WTC11 (cell line): ENCODE results near the gene BTD. TPM values are rescaled to one million over a fixed set of nuclear protein-coding genes. Genes with fewer than 3 reads are reported as not detected.

ENCODE experiments used
- ATAC-seq: fragments of 200-7000 bp; cut with Tn5 transposase; 2 replicates; pipeline ENCODE4 v1.10.0; 2021; ENCODE audit warnings: mild to moderate bottlenecking, moderate library complexity
- CTCF ChIA-PET: fragments of 300-600 bp; sonication (Branson Sonifier 250); formaldehyde crosslinking; loops from one replicate; lab custom pipeline; 2021; ENCODE audit warnings: antibody characterized with exemption; lab: Charles Lee
- POLR2A ChIA-PET: fragments of 350-600 bp; sonication (Branson Sonifier 250); formaldehyde crosslinking; loops from one replicate; lab custom pipeline; 2021; ENCODE audit warnings: antibody characterized with exemption; lab: Charles Lee
- DNase-seq: peaks from one replicate; pipeline ENCODE4 v3.0.0; 2021; ENCODE audit warnings: low spot score
- H3K27ac Mint-ChIP-seq: 2 replicates; pipeline ENCODE4 v1.8.0; 2021; ENCODE audit warnings: mixed read lengths
- H3K27me3 Mint-ChIP-seq: 2 replicates; pipeline ENCODE4 v1.8.0; 2021; ENCODE audit warnings: low read depth, mild to moderate bottlenecking, moderate library complexity, mixed read lengths
- H3K36me3 Mint-ChIP-seq: 2 replicates; pipeline ENCODE4 v1.8.0; 2021; ENCODE audit warnings: mixed read lengths
- H3K4me1 Mint-ChIP-seq: 2 replicates; pipeline ENCODE4 v1.8.0; 2022; ENCODE audit warnings: mixed read lengths
- H3K4me3 Mint-ChIP-seq: 2 replicates; pipeline ENCODE4 v1.8.0; 2021; ENCODE audit warnings: mild to moderate bottlenecking, moderate library complexity, mixed read lengths
- H3K9me3 Mint-ChIP-seq: 2 replicates; pipeline ENCODE4 v1.8.0; 2021; ENCODE audit warnings: mixed read lengths
- ELF4 ChIP-seq: sonication (generic); formaldehyde crosslinking; IDR thresholded peaks from 2 replicates; pipeline ENCODE4 v1.8.1; 2022; ENCODE audit warnings: low read depth, mild to moderate bottlenecking, moderate library complexity, missing genetic modification reagents
- EMX1 ChIP-seq: fragments of 250-450 bp; sonication (Bioruptor Pico); IDR thresholded peaks from 2 replicates; pipeline ENCODE4 v1.8.0; 2021; ENCODE audit warnings: mild to moderate bottlenecking
- ETV6 ChIP-seq: sonication (generic); formaldehyde crosslinking; IDR thresholded peaks from 2 replicates; pipeline ENCODE4 v1.8.1; 2022; ENCODE audit warnings: mild to moderate bottlenecking, missing genetic modification reagents
- HMGA2 ChIP-seq: fragments of 250-450 bp; sonication (Bioruptor Pico); IDR thresholded peaks from 2 replicates; pipeline ENCODE4 v1.4.0; 2021; ENCODE audit warnings: mild to moderate bottlenecking, moderate library complexity
- JAZF1 ChIP-seq: fragments of 250-450 bp; sonication (Bioruptor Pico); IDR thresholded peaks from 2 replicates; pipeline ENCODE4 v1.9.0; 2021; ENCODE audit warnings: moderate library complexity, mild to moderate bottlenecking, inconsistent platforms
- NFATC4 ChIP-seq: fragments of 250-450 bp; sonication (Bioruptor Pico); IDR thresholded peaks from 2 replicates; pipeline ENCODE4 v1.9.0; 2021; ENCODE audit warnings: mild to moderate bottlenecking
- NFYB ChIP-seq: sonication (generic); formaldehyde crosslinking; conservative IDR thresholded peaks from 2 replicates; pipeline ENCODE4 v1.8.0; 2022; ENCODE audit warnings: low read depth, missing genetic modification reagents
- OVOL2 ChIP-seq: fragments of 250-450 bp; sonication (Bioruptor Pico); IDR thresholded peaks from 2 replicates; pipeline ENCODE4 v1.9.0; 2021; ENCODE audit warnings: mild to moderate bottlenecking, borderline replicate concordance
- RELA ChIP-seq: sonication (generic); formaldehyde crosslinking; IDR thresholded peaks from 2 replicates; pipeline ENCODE4 v1.8.1; 2022; ENCODE audit warnings: missing genetic modification reagents, mild to moderate bottlenecking, borderline replicate concordance
- SOX15 ChIP-seq: fragments of 250-450 bp; sonication (Bioruptor Pico); IDR thresholded peaks from 2 replicates; pipeline ENCODE4 v1.9.0; 2021; ENCODE audit warnings: mild to moderate bottlenecking
- TEAD1 ChIP-seq: sonication (generic); formaldehyde crosslinking; IDR thresholded peaks from 2 replicates; pipeline ENCODE4 v1.8.0; 2022; ENCODE audit warnings: mild to moderate bottlenecking, missing genetic modification reagents
- TEAD4 ChIP-seq: sonication (generic); formaldehyde crosslinking; IDR thresholded peaks from 2 replicates; pipeline ENCODE4 v1.8.0; 2022; ENCODE audit warnings: mild to moderate bottlenecking, missing genetic modification reagents
- ZNF121 ChIP-seq: sonication (generic); formaldehyde crosslinking; IDR thresholded peaks from 2 replicates; pipeline ENCODE4 v1.8.0; 2023; ENCODE audit warnings: missing genetic modification reagents
- ZNF232 ChIP-seq: sonication (generic); formaldehyde crosslinking; IDR thresholded peaks from 2 replicates; pipeline ENCODE4 v1.8.0; 2022; ENCODE audit warnings: mild to moderate bottlenecking, missing genetic modification reagents
- ZNF416 ChIP-seq: fragments of 250-450 bp; sonication (Bioruptor Pico); IDR thresholded peaks from 2 replicates; pipeline ENCODE4 v1.9.0; 2021; ENCODE audit warnings: mild to moderate bottlenecking, inconsistent platforms
- total RNA-seq: library from RNA; stranded (reverse); gene quantifications from 3 replicates; pipeline ENCODE4 v1.2.3, GENCODE V29; 2021
- TF ChIP-seq, protein P1 (sequence below): sonication (generic); formaldehyde crosslinking; IDR thresholded peaks from 2 replicates; pipeline ENCODE4 v1.8.0; 2022; ENCODE audit warnings: mild to moderate bottlenecking, missing genetic modification reagents
- TF ChIP-seq, protein P2 (sequence below): sonication (generic); formaldehyde crosslinking; IDR thresholded peaks from 2 replicates; pipeline ENCODE4 v1.8.0; 2023; ENCODE audit warnings: missing genetic modification reagents
- TF ChIP-seq, protein P3 (sequence below): fragments of 250-450 bp; sonication (Bioruptor Pico); conservative IDR thresholded peaks from 2 replicates; pipeline ENCODE4 v1.9.0; 2021; ENCODE audit warnings: mild to moderate bottlenecking
- TF ChIP-seq, protein P4 (sequence below): fragments of 250-450 bp; sonication (Bioruptor Pico); IDR thresholded peaks from 2 replicates; pipeline ENCODE4 v1.9.0; 2021; ENCODE audit warnings: mild to moderate bottlenecking
- TF ChIP-seq, protein P5 (sequence below): sonication (generic); formaldehyde crosslinking; IDR thresholded peaks from 2 replicates; pipeline ENCODE4 v1.8.1; 2023; ENCODE audit warnings: mild to moderate bottlenecking, missing genetic modification reagents, moderate library complexity
- TF ChIP-seq, protein P6 (sequence below): sonication (generic); formaldehyde crosslinking; IDR thresholded peaks from 2 replicates; pipeline ENCODE4 v1.8.0; 2022; ENCODE audit warnings: mild to moderate bottlenecking, missing genetic modification reagents
- TF ChIP-seq, protein P7 (sequence below): sonication (generic); formaldehyde crosslinking; conservative IDR thresholded peaks from 2 replicates; pipeline ENCODE4 v1.8.1; 2022; ENCODE audit warnings: mild to moderate bottlenecking, missing genetic modification reagents
- TF ChIP-seq, protein P8 (sequence below): sonication (generic); formaldehyde crosslinking; IDR thresholded peaks from 2 replicates; pipeline ENCODE4 v1.8.1; 2023; ENCODE audit warnings: mild to moderate bottlenecking, missing genetic modification reagents, moderate library complexity
- TF ChIP-seq, protein P9 (sequence below): fragments of 250-450 bp; sonication (Bioruptor Pico); IDR thresholded peaks from 2 replicates; pipeline ENCODE4 v1.8.0; 2021; ENCODE audit warnings: mild to moderate bottlenecking

Gene BTD
- total RNA-seq, 1 experiment from 2014 or later: 18.5 TPM

DNA sequence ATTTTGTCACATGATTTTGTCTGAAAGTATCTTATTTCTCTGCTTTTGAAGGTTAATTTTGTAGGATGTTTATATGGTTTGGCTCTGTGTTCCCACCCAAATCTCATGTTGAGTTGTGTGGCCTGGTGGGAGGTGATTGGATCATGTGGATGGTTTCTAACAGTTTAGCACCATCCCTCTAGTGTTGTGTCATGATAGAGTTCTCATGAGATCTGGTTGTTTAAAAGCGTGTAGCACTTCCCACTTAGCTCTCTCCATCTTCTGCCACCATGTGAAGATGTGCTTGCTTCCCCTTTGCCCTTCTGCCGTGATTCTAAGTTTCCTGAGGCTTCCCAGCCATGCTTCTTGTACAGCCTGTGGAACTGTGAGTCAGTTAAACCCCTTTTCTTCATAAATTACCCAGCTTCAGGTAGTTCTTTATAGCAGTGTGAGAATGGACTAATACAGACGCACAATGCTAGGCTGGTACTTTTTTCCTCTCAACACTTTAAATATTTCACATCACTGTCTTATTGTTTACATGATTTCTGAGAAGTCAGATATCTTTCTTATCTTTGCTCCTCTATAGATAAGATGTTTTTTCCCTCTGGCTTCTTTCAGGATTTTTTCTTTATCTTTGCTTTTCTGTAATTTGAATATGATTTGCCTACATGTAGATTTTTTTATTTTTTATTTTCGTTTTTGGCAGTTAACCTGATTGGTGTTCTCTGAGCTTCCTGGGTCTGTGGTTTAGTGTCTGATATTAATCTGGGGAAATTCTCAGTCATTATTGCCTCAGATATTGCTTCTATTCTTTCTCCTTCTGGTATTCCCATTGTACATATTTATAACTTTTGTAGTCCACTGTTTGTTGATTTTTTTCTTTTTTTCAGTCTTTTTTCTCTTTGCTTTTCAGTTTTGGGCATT is 22.2 kb downstream of the BTD start:
- Mint-ChIP-seq H3K4me1 (no peaks in the 10 kb centered on the region), H3K36me3 (peaks cover 37% of the 10 kb centered on the region), H3K9me3 (peaks cover 48% of the 10 kb centered on the region), H3K4me3 (no peak overlapping the region), H3K27me3 (peaks cover 2% of the 10 kb centered on the region; the same call in 1 of the 2 replicates), H3K27ac (no peak overlapping the region)
- CTCF ChIA-PET: no interaction called here
- TF ChIP-seq OVOL2 (CRISPR knock-in tag): no peak
- no peak for TF ChIP-seq JAZF1 (CRISPR knock-in tag)
- TF ChIP-seq, protein P1, sequence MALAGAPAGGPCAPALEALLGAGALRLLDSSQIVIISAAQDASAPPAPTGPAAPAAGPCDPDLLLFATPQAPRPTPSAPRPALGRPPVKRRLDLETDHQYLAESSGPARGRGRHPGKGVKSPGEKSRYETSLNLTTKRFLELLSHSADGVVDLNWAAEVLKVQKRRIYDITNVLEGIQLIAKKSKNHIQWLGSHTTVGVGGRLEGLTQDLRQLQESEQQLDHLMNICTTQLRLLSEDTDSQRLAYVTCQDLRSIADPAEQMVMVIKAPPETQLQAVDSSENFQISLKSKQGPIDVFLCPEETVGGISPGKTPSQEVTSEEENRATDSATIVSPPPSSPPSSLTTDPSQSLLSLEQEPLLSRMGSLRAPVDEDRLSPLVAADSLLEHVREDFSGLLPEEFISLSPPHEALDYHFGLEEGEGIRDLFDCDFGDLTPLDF (CRISPR knock-in tag): no peak
- TF ChIP-seq NFATC4 (CRISPR knock-in tag): no peak
- no peak for TF ChIP-seq ELF4 (CRISPR knock-in tag)
- TF ChIP-seq, protein P2, sequence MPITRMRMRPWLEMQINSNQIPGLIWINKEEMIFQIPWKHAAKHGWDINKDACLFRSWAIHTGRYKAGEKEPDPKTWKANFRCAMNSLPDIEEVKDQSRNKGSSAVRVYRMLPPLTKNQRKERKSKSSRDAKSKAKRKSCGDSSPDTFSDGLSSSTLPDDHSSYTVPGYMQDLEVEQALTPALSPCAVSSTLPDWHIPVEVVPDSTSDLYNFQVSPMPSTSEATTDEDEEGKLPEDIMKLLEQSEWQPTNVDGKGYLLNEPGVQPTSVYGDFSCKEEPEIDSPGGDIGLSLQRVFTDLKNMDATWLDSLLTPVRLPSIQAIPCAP (CRISPR knock-in tag): no peak
- no peak for TF ChIP-seq TEAD4 (CRISPR knock-in tag)
- no peak for TF ChIP-seq RELA
- TF ChIP-seq, protein P3, sequence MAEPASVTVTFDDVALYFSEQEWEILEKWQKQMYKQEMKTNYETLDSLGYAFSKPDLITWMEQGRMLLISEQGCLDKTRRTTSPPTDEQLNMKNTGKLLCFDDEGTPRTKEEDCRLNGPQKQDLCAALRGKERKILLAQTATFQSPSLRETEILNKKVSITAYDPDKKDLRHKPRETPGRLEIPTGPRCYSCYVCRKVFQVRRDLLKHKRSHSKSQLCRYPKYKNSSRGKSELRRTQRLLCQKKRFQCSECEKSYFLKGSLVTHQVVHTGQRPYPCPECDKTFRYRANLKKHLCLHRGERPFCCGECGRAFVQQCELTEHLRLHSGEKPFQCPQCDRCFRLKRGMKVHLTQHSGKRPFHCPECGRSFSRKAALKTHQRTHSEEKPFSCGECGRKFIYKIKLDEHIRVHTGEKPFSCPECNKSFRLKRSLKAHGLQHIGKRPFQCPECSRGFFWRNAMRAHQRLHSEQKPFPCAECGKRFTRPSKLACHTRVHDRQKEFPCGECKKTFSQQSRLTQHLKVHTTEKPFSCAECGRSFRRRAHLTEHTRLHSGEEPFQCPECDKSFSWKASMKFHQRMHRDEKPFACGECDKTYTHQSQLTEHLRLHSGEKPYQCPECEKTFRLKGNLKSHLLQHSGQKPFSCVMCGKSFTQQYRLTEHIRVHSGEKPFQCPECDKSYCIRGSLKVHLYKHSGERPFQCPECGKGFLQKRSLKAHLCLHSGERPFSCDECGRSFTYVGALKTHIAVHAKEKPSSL (CRISPR knock-in tag): no peak
- no peak for TF ChIP-seq TEAD1
- TF ChIP-seq HMGA2 (CRISPR knock-in tag): no peak
- TF ChIP-seq SOX15: no peak
- TF ChIP-seq ZNF416 (CRISPR knock-in tag): no peak
- TF ChIP-seq, protein P4, sequence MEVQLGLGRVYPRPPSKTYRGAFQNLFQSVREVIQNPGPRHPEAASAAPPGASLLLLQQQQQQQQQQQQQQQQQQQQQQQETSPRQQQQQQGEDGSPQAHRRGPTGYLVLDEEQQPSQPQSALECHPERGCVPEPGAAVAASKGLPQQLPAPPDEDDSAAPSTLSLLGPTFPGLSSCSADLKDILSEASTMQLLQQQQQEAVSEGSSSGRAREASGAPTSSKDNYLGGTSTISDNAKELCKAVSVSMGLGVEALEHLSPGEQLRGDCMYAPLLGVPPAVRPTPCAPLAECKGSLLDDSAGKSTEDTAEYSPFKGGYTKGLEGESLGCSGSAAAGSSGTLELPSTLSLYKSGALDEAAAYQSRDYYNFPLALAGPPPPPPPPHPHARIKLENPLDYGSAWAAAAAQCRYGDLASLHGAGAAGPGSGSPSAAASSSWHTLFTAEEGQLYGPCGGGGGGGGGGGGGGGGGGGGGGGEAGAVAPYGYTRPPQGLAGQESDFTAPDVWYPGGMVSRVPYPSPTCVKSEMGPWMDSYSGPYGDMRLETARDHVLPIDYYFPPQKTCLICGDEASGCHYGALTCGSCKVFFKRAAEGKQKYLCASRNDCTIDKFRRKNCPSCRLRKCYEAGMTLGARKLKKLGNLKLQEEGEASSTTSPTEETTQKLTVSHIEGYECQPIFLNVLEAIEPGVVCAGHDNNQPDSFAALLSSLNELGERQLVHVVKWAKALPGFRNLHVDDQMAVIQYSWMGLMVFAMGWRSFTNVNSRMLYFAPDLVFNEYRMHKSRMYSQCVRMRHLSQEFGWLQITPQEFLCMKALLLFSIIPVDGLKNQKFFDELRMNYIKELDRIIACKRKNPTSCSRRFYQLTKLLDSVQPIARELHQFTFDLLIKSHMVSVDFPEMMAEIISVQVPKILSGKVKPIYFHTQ (CRISPR knock-in tag): no peak
- DNase-seq: no peak
- POLR2A ChIA-PET: interaction anchor here (0.7 kb wide), 1 partner anchor 12 kb away, joined by 3 read pairs; no protein-coding TSS in a partner anchor
- ATAC-seq: no peak

DNA sequence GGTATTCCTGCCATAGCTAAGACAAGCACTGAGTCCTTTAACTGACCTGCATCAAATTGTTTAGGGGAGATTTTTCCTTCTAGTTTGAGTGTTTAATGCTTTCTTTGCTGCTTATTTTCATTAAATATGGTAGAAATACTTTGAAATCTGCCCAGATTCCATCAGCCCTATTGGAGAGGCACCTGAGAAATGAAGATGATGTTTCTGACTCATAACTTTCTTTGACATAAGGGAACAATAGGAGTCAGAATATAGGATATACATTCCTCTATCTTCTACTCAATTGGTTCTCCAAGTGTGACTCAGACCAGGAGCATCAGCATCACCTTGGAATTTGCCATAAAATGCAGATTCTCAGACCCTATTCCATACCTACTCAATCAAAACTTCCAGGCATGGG is 27.4 kb downstream of the BTD start:
- H3K27me3 Mint-ChIP-seq: peaks cover 2% of the 10 kb centered on the region; the same call in 1 of the 2 replicates
- H3K4me3 Mint-ChIP-seq: no peak overlapping the region
- ATAC-seq (no peak), DNase-seq (no peak)
- H3K27ac Mint-ChIP-seq: no peak overlapping the region
- ChIA-PET CTCF (interaction anchor here (1.1 kb wide), 2 partner anchors 183 to 549 kb away, joined by 3 read pairs; no protein-coding TSS in a partner anchor), POLR2A (no interaction called here)
- no peaks in the 10 kb centered on the region for H3K36me3 Mint-ChIP-seq
- peaks cover 3% of the 10 kb centered on the region for H3K9me3 Mint-ChIP-seq
- H3K4me1 Mint-ChIP-seq: peaks cover 42% of the 10 kb centered on the region
- TF ChIP-seq, protein P5, sequence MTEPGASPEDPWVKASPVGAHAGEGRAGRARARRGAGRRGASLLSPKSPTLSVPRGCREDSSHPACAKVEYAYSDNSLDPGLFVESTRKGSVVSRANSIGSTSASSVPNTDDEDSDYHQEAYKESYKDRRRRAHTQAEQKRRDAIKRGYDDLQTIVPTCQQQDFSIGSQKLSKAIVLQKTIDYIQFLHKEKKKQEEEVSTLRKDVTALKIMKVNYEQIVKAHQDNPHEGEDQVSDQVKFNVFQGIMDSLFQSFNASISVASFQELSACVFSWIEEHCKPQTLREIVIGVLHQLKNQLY (CRISPR knock-in tag): no peak
- TF ChIP-seq NFYB (CRISPR knock-in tag) (no peak), ZNF232 (CRISPR knock-in tag) (no peak), TEAD1 (no peak), ZNF416 (CRISPR knock-in tag) (no peak), EMX1 (CRISPR knock-in tag) (no peak), ZNF121 (no peak), ELF4 (CRISPR knock-in tag) (no peak), ETV6 (no peak)
- TF ChIP-seq, protein P6, sequence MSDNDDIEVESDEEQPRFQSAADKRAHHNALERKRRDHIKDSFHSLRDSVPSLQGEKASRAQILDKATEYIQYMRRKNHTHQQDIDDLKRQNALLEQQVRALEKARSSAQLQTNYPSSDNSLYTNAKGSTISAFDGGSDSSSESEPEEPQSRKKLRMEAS: no peak
- TF ChIP-seq, protein P7, sequence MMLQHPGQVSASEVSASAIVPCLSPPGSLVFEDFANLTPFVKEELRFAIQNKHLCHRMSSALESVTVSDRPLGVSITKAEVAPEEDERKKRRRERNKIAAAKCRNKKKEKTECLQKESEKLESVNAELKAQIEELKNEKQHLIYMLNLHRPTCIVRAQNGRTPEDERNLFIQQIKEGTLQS (CRISPR knock-in tag): no peak
- TF ChIP-seq, protein P8, sequence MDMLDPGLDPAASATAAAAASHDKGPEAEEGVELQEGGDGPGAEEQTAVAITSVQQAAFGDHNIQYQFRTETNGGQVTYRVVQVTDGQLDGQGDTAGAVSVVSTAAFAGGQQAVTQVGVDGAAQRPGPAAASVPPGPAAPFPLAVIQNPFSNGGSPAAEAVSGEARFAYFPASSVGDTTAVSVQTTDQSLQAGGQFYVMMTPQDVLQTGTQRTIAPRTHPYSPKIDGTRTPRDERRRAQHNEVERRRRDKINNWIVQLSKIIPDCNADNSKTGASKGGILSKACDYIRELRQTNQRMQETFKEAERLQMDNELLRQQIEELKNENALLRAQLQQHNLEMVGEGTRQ: no peak
- TF ChIP-seq, protein P9, sequence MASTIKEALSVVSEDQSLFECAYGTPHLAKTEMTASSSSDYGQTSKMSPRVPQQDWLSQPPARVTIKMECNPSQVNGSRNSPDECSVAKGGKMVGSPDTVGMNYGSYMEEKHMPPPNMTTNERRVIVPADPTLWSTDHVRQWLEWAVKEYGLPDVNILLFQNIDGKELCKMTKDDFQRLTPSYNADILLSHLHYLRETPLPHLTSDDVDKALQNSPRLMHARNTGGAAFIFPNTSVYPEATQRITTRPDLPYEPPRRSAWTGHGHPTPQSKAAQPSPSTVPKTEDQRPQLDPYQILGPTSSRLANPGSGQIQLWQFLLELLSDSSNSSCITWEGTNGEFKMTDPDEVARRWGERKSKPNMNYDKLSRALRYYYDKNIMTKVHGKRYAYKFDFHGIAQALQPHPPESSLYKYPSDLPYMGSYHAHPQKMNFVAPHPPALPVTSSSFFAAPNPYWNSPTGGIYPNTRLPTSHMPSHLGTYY (CRISPR knock-in tag): no peak
